H9 (cell line): ENCODE measurements around the gene KRTAP5-6. TPM values are rescaled to one million over a fixed set of nuclear protein-coding genes. Genes with fewer than 3 reads are reported as not detected.

Experiments
- DNase-seq: peaks from one replicate; pipeline ENCODE4 v3.0.0-alpha.2; 2017
- H2AFZ ChIP-seq: one replicate; pipeline ENCODE4 v1.6.1; 2013; ENCODE audit warnings: mild to moderate bottlenecking, low read length, control low read depth, moderate library complexity
- H2AK5ac ChIP-seq: 2 replicates; pipeline ENCODE4 v1.6.1; 2013; ENCODE audit warnings: low read length, control low read depth, mixed read lengths; ENCODE audit not compliant: insufficient read length
- H2BK120ac ChIP-seq: one replicate; pipeline ENCODE4 v1.6.1; 2013; ENCODE audit warnings: low read depth, mild to moderate bottlenecking, low read length, control low read depth, inconsistent platforms; ENCODE audit not compliant: poor library complexity, severe bottlenecking
- H2BK12ac ChIP-seq: 2 replicates; pipeline ENCODE4 v1.6.1; 2013; ENCODE audit warnings: low read length, control low read depth, mixed read lengths, low read depth; ENCODE audit not compliant: insufficient read length
- H2BK15ac ChIP-seq: 2 replicates; pipeline ENCODE4 v1.6.1; 2013; ENCODE audit warnings: low read depth, low read length, control low read depth
- H2BK20ac ChIP-seq: one replicate; pipeline ENCODE4 v1.6.1; 2013; ENCODE audit warnings: low read depth, mild to moderate bottlenecking, low read length, control low read depth, inconsistent platforms; ENCODE audit not compliant: poor library complexity, severe bottlenecking
- H2BK5ac ChIP-seq: 2 replicates; pipeline ENCODE4 v1.6.1; 2013; ENCODE audit warnings: low read length, control low read depth, mixed read lengths; ENCODE audit not compliant: insufficient read length
- H3K14ac ChIP-seq: 2 replicates; pipeline ENCODE4 v1.6.1; 2013; ENCODE audit warnings: low read length, control low read depth; ENCODE audit not compliant: insufficient read depth
- H3K18ac ChIP-seq: 2 replicates; pipeline ENCODE4 v1.6.1; 2013; ENCODE audit warnings: low read depth, mild to moderate bottlenecking, mixed read lengths, low read length, control low read depth; ENCODE audit not compliant: insufficient read length
- H3K23ac ChIP-seq: 2 replicates; pipeline ENCODE4 v1.6.1; 2013; ENCODE audit warnings: low read length, control low read depth, mixed read lengths, low read depth; ENCODE audit not compliant: insufficient read length
- H3K23me2 ChIP-seq: 2 replicates; pipeline ENCODE4 v1.6.1; 2013; ENCODE audit warnings: low read depth, mild to moderate bottlenecking, mixed read lengths, low read length, control low read depth; ENCODE audit not compliant: insufficient read length, poor library complexity, severe bottlenecking
- H3K27ac ChIP-seq: 2 replicates; pipeline ENCODE4 v1.5.1; 2013; ENCODE audit warnings: low read length, control low read depth, mixed read lengths, low read depth; ENCODE audit not compliant: insufficient read length
- H3K27me3 ChIP-seq: 2 replicates; pipeline ENCODE4 v1.6.1; 2013; ENCODE audit warnings: low read length, control low read depth, inconsistent platforms; ENCODE audit not compliant: insufficient read depth
- H3K4ac ChIP-seq: 2 replicates; pipeline ENCODE4 v1.6.1; 2013; ENCODE audit warnings: low read depth, mild to moderate bottlenecking, control low read depth, inconsistent platforms, low read length, moderate library complexity
- H3K4me1 ChIP-seq: 2 replicates; pipeline ENCODE4 v1.6.1; 2013; ENCODE audit warnings: low read length, control low read depth, inconsistent platforms; ENCODE audit not compliant: insufficient read depth
- H3K4me2 ChIP-seq: 2 replicates; pipeline ENCODE4 v1.6.1; 2013; ENCODE audit warnings: low read length, control low read depth, mixed read lengths; ENCODE audit not compliant: insufficient read length, insufficient read depth
- H3K56ac ChIP-seq: 2 replicates; pipeline ENCODE4 v1.6.1; 2013; ENCODE audit warnings: low read depth, mild to moderate bottlenecking, mixed read lengths, low read length, control low read depth; ENCODE audit not compliant: insufficient read length
- H3K79me1 ChIP-seq: 2 replicates; pipeline ENCODE4 v1.6.1; 2013; ENCODE audit warnings: low read depth, mild to moderate bottlenecking, moderate library complexity, low read length, control low read depth, inconsistent platforms; ENCODE audit not compliant: insufficient read depth, poor library complexity, severe bottlenecking
- H3K79me2 ChIP-seq: 2 replicates; pipeline ENCODE4 v1.6.1; 2013; ENCODE audit warnings: low read length, control low read depth, inconsistent platforms; ENCODE audit not compliant: insufficient read depth
- H3K9ac ChIP-seq: 2 replicates; pipeline ENCODE4 v1.6.1; 2013; ENCODE audit warnings: low read length, control low read depth, mixed read lengths; ENCODE audit not compliant: insufficient read length; ENCODE audit errors: extremely low read depth
- H3K9me3 ChIP-seq: one replicate; pipeline ENCODE4 v1.6.1; 2013; ENCODE audit warnings: low read depth, low read length, inconsistent platforms; ENCODE audit not compliant: control insufficient read depth
- H3T11ph ChIP-seq: one replicate; pipeline ENCODE4 v1.6.1; 2013; ENCODE audit warnings: mild to moderate bottlenecking, low read length, control low read depth, inconsistent platforms
- H4K20me1 ChIP-seq: one replicate; pipeline ENCODE4 v1.6.1; 2013; ENCODE audit not compliant: control insufficient read depth, insufficient read length, insufficient read depth
- H4K5ac ChIP-seq: 2 replicates; pipeline ENCODE4 v1.6.1; 2013; ENCODE audit warnings: low read depth, mild to moderate bottlenecking, mixed read lengths, low read length, control low read depth; ENCODE audit not compliant: insufficient read length
- H4K8ac ChIP-seq: replicated peaks from 2 replicates; pipeline ENCODE4 v1.6.1; 2013; ENCODE audit warnings: low read length, control low read depth, mixed read lengths, low read depth; ENCODE audit not compliant: insufficient read length
- H4K91ac ChIP-seq: 2 replicates; pipeline ENCODE4 v1.6.1; 2013; ENCODE audit warnings: low read depth, mild to moderate bottlenecking, moderate library complexity, mixed read lengths, low read length, control low read depth; ENCODE audit not compliant: insufficient read length
- H3K27ac Mint-ChIP-seq, 3 experiments: 2 replicates in 2 of 3; 3 replicates in 1 of 3; pipeline ENCODE4 v1.8.0; 2020 to 2021; ENCODE audit warnings: mixed read lengths in 3 of 3, mild to moderate bottlenecking in 1 of 3, moderate library complexity in 1 of 3
- H3K27me3 Mint-ChIP-seq: 2 replicates; pipeline ENCODE4 v1.8.0; 2021; ENCODE audit warnings: low read depth, mild to moderate bottlenecking, moderate library complexity, mixed read lengths
- H3K36me3 Mint-ChIP-seq, 3 experiments: 2 replicates in 2 of 3; 3 replicates in 1 of 3; pipeline ENCODE4 v1.8.0; 2020 to 2021; ENCODE audit warnings: low read depth in 3 of 3, mixed read lengths in 3 of 3; ENCODE audit not compliant: insufficient read depth in 1 of 3
- H3K4me1 Mint-ChIP-seq, 2 experiments: 2 replicates each; pipeline ENCODE4 v1.8.0; 2020; ENCODE audit warnings: mixed read lengths in 2 of 2
- H3K4me3 Mint-ChIP-seq, 2 experiments: 2 replicates in 1 of 2; 3 replicates in 1 of 2; pipeline ENCODE4 v1.8.0; 2020 to 2021; ENCODE audit warnings: mild to moderate bottlenecking in 2 of 2, mixed read lengths in 2 of 2, moderate library complexity in 1 of 2
- H3K9me3 Mint-ChIP-seq, 2 experiments: 2 replicates in 1 of 2; 3 replicates in 1 of 2; pipeline ENCODE4 v1.8.0; 2020; ENCODE audit warnings: mild to moderate bottlenecking in 2 of 2, mixed read lengths in 2 of 2, moderate library complexity in 1 of 2
- CTCF ChIP-seq: fragments of 200-600 bp; sonication (generic); conservative IDR thresholded peaks from 3 replicates; pipeline ENCODE4 v1.8.0; 2021; ENCODE audit warnings: antibody characterized with exemption, mild to moderate bottlenecking
- WGBS: extraction: QIAGEN DNeasy Blood & Tissue Kit; methylation state at CpG from one replicate; pipeline ENCODE4 v1.1.7; 2013; ENCODE audit warnings: missing lambda C conversion rate, low lambda C conversion rate, mixed read lengths; ENCODE audit not compliant: insufficient read length; ENCODE audit errors: extremely low coverage; 5-methylcytosine and 5-hydroxymethylcytosine counted together
- total RNA-seq: library from RNA; stranded (reverse); gene quantifications from 2 replicates; pipeline ENCODE4 v1.2.1, GENCODE V29; 2021

KRTAP5-6 gene
- total RNA-seq, 1 experiment from 2014 or later = not detected

GRCh38 chr11:1708716-1709115 lies 11.7 kb downstream of the KRTAP5-6 start:
- no peak overlapping the region for H3K27ac Mint-ChIP-seq
- peaks cover 6 to 7% of the 10 kb centered on the region in 2 experiments; a peak in 4 of 5 replicates for H3K9me3 Mint-ChIP-seq

More at GRCh38 chr11:1708716-1709115, 11.7 kb downstream of the KRTAP5-6 start:
- no peak overlapping the region for H3K4me2 ChIP-seq
- no peaks in the 10 kb centered on the region for H3K4me1 ChIP-seq
- H2BK15ac ChIP-seq = no peak overlapping the region
- no peaks in the 10 kb centered on the region for H3K79me1 ChIP-seq
- H2BK12ac ChIP-seq = no peak overlapping the region
- H3K79me2 ChIP-seq = no peaks in the 10 kb centered on the region
- DNase-seq = no peak
- no peaks in the 10 kb centered on the region for H3K23me2 ChIP-seq
- H3K23ac ChIP-seq = no peak overlapping the region
- H3K4me1 Mint-ChIP-seq = no peaks in the 10 kb centered on the region
- no CpG with 5 or more reads among the region's 10 CpGs for WGBS
- H4K20me1 ChIP-seq = no peaks in the 10 kb centered on the region
- no peak overlapping the region for H4K5ac ChIP-seq
- H4K91ac ChIP-seq = no peak overlapping the region
- peaks cover 77% of the 10 kb centered on the region for H3K27me3 Mint-ChIP-seq
- no peak overlapping the region for H2AK5ac ChIP-seq
- H3K4ac ChIP-seq = no peak overlapping the region
- no peak overlapping the region for H4K8ac ChIP-seq
- H3K36me3 Mint-ChIP-seq = peaks cover 0 to 4% (median 1%) of the 10 kb centered on the region in 3 experiments; a peak in 3 of 7 replicates
- no peak overlapping the region for H3K18ac ChIP-seq
- H3K9ac ChIP-seq = no peak overlapping the region
- H3K27me3 ChIP-seq = no peaks in the 10 kb centered on the region; the same call in 1 of the 2 replicates
- no peak overlapping the region for H2BK20ac ChIP-seq
- no peak overlapping the region for H3K14ac ChIP-seq
- H2BK120ac ChIP-seq = no peak overlapping the region
- TF ChIP-seq CTCF = no peak
- no peak overlapping the region for H2BK5ac ChIP-seq
- H3K56ac ChIP-seq = no peak overlapping the region
- H2AFZ ChIP-seq = no peak overlapping the region
- H3K9me3 ChIP-seq = no peaks in the 10 kb centered on the region
- no peak overlapping the region for H3K4me3 Mint-ChIP-seq
- no peak overlapping the region for H3K27ac ChIP-seq
- no peak overlapping the region for H3T11ph ChIP-seq
